HepG2 (cell line): ENCODE measurements around the gene ZG16. TPM values are rescaled to one million over a fixed set of nuclear protein-coding genes. Genes with fewer than 3 reads are reported as not detected.

Experiments used
- HOXA9 ChIP-seq: sonication (generic); formaldehyde crosslinking; IDR thresholded peaks from 2 replicates; pipeline ENCODE4 v1.8.1; 2022; ENCODE audit warnings: missing genetic modification reagents, mild to moderate bottlenecking, moderate library complexity, borderline replicate concordance
- KDM4B ChIP-seq: sonication (generic); formaldehyde crosslinking; IDR thresholded peaks from 2 replicates; pipeline ENCODE4 v1.4.0; 2020; ENCODE audit warnings: missing genetic modification reagents
- MAFK ChIP-seq, 2 experiments: IDR thresholded peaks in 1 of 2; conservative IDR thresholded peaks in 1 of 2; 2 replicates each; pipeline ENCODE4 v1.6.1; 2011; ENCODE audit warnings: improper control_type of control experiment in 2 of 2, low read length in 2 of 2
- MTA1 ChIP-seq: sonication (generic); formaldehyde crosslinking; IDR thresholded peaks from 2 replicates; pipeline ENCODE4 v1.4.0; 2020; ENCODE audit warnings: missing genetic modification reagents, mild to moderate bottlenecking, borderline replicate concordance
- NR3C1 ChIP-seq: sonication (generic); formaldehyde crosslinking; IDR thresholded peaks from 2 replicates; pipeline ENCODE4 v1.4.0; 2020; ENCODE audit warnings: missing genetic modification reagents
- SALL2 ChIP-seq: sonication (generic); formaldehyde crosslinking; IDR thresholded peaks from 2 replicates; pipeline ENCODE4 v1.8.1; 2023; ENCODE audit warnings: mild to moderate bottlenecking, missing genetic modification reagents, inconsistent platforms
- SIX4 ChIP-seq: sonication (generic); formaldehyde crosslinking; IDR thresholded peaks from 2 replicates; pipeline ENCODE4 v1.4.0; 2020; ENCODE audit warnings: missing genetic modification reagents
- SMARCC2 ChIP-seq: fragments of 450-650 bp; IDR thresholded peaks from 2 replicates; pipeline ENCODE4 v1.6.1; 2017; ENCODE audit warnings: antibody characterized with exemption, mild to moderate bottlenecking
- SOX6 ChIP-seq, 2 experiments: fragments of 450-650 bp in 1 of 2; sonication (generic) in 1 of 2; formaldehyde crosslinking in 1 of 2; IDR thresholded peaks; 2 replicates each; pipeline versions ENCODE4 v1.4.0 to v1.6.1; 2017 to 2020; ENCODE audit warnings: antibody characterized with exemption in 1 of 2, mild to moderate bottlenecking in 1 of 2, missing genetic modification reagents in 1 of 2
- TBP ChIP-seq: sonication (generic); formaldehyde crosslinking; IDR thresholded peaks from 2 replicates; pipeline ENCODE4 v1.5.0; 2020; ENCODE audit warnings: missing genetic modification reagents
- ZBTB39 ChIP-seq: sonication (generic); formaldehyde crosslinking; IDR thresholded peaks from 2 replicates; pipeline ENCODE4 v1.5.0; 2020; ENCODE audit warnings: missing genetic modification reagents
- ZBTB42 ChIP-seq: sonication (generic); formaldehyde crosslinking; IDR thresholded peaks from 2 replicates; pipeline ENCODE4 v1.5.0; 2020; ENCODE audit warnings: mild to moderate bottlenecking, missing genetic modification reagents
- ZC3H13 ChIP-seq: sonication (generic); formaldehyde crosslinking; IDR thresholded peaks from 2 replicates; pipeline ENCODE4 v1.8.1; 2023; ENCODE audit warnings: mild to moderate bottlenecking, missing genetic modification reagents, moderate library complexity
- ZNF512B ChIP-seq: sonication (generic); formaldehyde crosslinking; IDR thresholded peaks from 2 replicates; pipeline ENCODE4 v1.5.1; 2020; ENCODE audit warnings: missing genetic modification reagents, mild to moderate bottlenecking, borderline replicate concordance
- ZNF616 ChIP-seq: sonication (generic); formaldehyde crosslinking; IDR thresholded peaks from 2 replicates; pipeline ENCODE4 v1.5.0; 2020; ENCODE audit warnings: low read depth, mild to moderate bottlenecking, missing genetic modification reagents
- ZNF687 ChIP-seq: sonication (generic); formaldehyde crosslinking; IDR thresholded peaks from 2 replicates; pipeline ENCODE4 v1.5.1; 2020; ENCODE audit warnings: mild to moderate bottlenecking, missing genetic modification reagents, moderate library complexity
- ZNF746 ChIP-seq: sonication (generic); formaldehyde crosslinking; IDR thresholded peaks from 2 replicates; pipeline ENCODE4 v1.8.0; 2022; ENCODE audit warnings: mild to moderate bottlenecking, missing genetic modification reagents
- ZNF780A ChIP-seq: sonication (generic); formaldehyde crosslinking; IDR thresholded peaks from 2 replicates; pipeline ENCODE4 v1.8.0; 2022; ENCODE audit warnings: mild to moderate bottlenecking, missing genetic modification reagents, moderate library complexity
- ZNF83 ChIP-seq: sonication (generic); formaldehyde crosslinking; IDR thresholded peaks from 2 replicates; pipeline ENCODE4 v1.4.0; 2020; ENCODE audit warnings: missing genetic modification reagents, mild to moderate bottlenecking, borderline replicate concordance
- ZNF891 ChIP-seq: sonication (generic); formaldehyde crosslinking; IDR thresholded peaks from 2 replicates; pipeline ENCODE4 v1.5.0; 2020; ENCODE audit warnings: mild to moderate bottlenecking, missing genetic modification reagents
- polyA plus RNA-seq, 8 experiments: library from polyadenylated mRNA; depleted of rRNA in 3 of 8; stranded (reverse) in 7 of 8; unstranded in 1 of 8; fragments of >200 nt; fragmentation: Illumina TruSeq in 4 of 8; extraction: Trizol in 4 of 8; gene quantifications; 2 replicates each; pipeline versions ENCODE4 v1.2.1 to v1.2.3, GENCODE V29; 2011 to 2016; ENCODE audit warnings: low read depth in 4 of 8, missing spikeins in 1 of 8, mixed read lengths in 1 of 8; ENCODE audit not compliant: insufficient read depth in 1 of 8
- total RNA-seq, 5 experiments: library from RNA; depleted of rRNA; stranded (reverse); fragments of >200 nt; fragmentation: Illumina TruSeq; extraction: Trizol; gene quantifications; 2 replicates each; pipeline ENCODE4 v1.2.3, GENCODE V29; 2016; ENCODE audit warnings: low read depth in 1 of 5

ZG16 gene
- total and polyA plus RNA-seq, 2 of the 13 experiments (the other 11 are each of a cell fraction or from before 2014, with no cell fraction given) = 0.04 to 0.07 TPM

- TF ChIP-seq ZNF616 (CRISPR knock-in tag) (peak; percentile 95), ZBTB42 (CRISPR knock-in tag) (peak; percentile 80; the same call in 1 of the 2 replicates), ZNF83 (CRISPR knock-in tag) (peak; percentile 97), ZBTB39 (CRISPR knock-in tag) (0 out of 2 replicates have a peak, but pooled peaks have one; percentile 48), SIX4 (CRISPR knock-in tag) (peak; percentile 86), KDM4B (CRISPR knock-in tag) (peak; percentile 82; the same call in 1 of the 2 replicates), MTA1 (peak; percentile 76), SALL2 (CRISPR knock-in tag) (peak; percentile 94), MAFK (conservative IDR thresholded peaks at IDR 0.05 in 1 of 2, IDR thresholded peaks at IDR 0.05 in 1 of 2; ENCODE audit: low read length in 2 of 2) (no peak; a peak in 1 of 4 replicates), NR3C1 (CRISPR knock-in tag) (no peak), ZNF891 (CRISPR knock-in tag) (peak; percentile 97), SOX6 (IDR thresholded peaks at IDR 0.05) (no peak), SOX6 (CRISPR knock-in tag; IDR thresholded peaks at IDR 0.05) (peak; percentile 87), ZNF687 (peak; percentile 98), SMARCC2 (no peak), ZC3H13 (CRISPR knock-in tag) (peak; percentile 98), TBP (no peak), ZNF512B (CRISPR knock-in tag) (no peak), ZNF746 (peak; percentile 100), HOXA9 (CRISPR knock-in tag) (peak; percentile 90; the same call in 1 of the 2 replicates), ZNF780A (peak; percentile 93; the same call in 1 of the 2 replicates)
Measured at GRCh38 chr16:29805232-29806098, 27.4 kb downstream of the ZG16 start (continued).
